HG03060 (cell line): ENCODE measurements around the gene CPEB2.

Experiments
- ATAC-seq: cut with Tn5 transposase; IDR thresholded peaks from one replicate; pipeline ENCODE4 v1.9.1; 2021; ENCODE audit warnings: low read depth, moderate number of reproducible peaks; ENCODE audit not compliant: unreplicated experiment

The CPEB2 gene

DNA sequence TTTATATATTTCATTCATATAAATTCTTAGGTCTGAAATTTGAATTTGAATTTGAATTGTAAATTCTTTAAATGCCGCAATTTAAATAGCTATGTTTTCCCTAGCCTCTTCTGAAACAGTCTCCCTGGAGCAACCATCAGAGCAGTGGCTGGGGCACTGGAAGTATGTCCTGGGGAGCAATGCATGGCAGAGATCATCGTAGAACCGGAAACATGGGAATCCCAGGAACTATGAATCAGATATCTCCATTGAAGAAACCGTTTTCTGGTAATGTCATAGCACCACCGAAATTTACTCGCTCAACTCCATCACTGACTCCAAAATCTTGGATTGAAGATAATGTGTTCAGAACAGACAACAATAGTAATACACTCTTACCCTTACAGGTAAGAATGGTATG is 4.9 kb downstream of the CPEB2 start:
- ATAC-seq = no peak

DNA sequence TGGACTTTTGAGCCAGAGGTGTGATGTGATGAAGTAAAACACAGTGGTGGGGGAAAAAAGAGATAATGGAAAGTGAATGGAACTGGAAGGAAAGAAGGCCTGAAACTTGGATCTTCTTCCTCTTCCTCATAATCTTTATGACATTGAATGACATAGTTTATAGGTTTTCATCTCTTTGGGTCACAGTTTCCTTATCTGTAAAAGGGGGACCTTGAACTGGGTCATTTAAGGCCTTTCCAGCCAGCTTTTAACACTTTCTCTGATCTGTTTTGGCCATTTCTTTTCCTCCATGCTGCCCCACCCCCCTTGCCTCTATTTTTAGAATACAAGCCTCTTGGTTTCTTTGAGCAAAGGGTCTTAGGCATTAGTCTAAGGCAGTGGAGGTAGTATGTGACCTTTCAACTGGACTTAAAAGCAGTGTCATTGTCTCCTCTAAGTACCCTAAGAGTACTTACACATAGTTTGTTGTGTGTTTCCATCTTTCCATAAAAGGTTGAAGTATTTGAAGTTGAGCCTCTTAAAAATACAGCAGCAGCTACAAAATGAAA is 7.8 kb downstream of the CPEB2 start:
- ATAC-seq = no peak

DNA sequence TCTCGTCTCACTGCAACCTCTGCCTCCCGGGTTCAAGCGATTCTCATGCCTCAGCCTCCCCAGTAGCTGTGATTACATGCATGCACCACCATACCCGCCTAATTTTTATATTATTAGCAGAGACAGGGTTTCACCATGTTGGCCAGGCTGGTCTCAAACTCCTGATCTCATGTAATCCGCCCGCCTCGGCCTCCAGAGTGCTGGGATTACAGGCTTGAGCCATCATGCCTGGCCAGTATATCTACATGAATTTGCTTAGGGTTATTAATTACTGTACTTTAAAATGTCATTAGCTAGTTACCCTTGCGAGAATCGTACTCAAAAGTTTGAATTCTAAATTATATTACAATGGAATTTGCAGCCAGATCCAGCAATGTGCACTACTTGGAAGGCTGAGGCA is 8.9 kb downstream of the CPEB2 start:
- ATAC-seq = no peak

DNA sequence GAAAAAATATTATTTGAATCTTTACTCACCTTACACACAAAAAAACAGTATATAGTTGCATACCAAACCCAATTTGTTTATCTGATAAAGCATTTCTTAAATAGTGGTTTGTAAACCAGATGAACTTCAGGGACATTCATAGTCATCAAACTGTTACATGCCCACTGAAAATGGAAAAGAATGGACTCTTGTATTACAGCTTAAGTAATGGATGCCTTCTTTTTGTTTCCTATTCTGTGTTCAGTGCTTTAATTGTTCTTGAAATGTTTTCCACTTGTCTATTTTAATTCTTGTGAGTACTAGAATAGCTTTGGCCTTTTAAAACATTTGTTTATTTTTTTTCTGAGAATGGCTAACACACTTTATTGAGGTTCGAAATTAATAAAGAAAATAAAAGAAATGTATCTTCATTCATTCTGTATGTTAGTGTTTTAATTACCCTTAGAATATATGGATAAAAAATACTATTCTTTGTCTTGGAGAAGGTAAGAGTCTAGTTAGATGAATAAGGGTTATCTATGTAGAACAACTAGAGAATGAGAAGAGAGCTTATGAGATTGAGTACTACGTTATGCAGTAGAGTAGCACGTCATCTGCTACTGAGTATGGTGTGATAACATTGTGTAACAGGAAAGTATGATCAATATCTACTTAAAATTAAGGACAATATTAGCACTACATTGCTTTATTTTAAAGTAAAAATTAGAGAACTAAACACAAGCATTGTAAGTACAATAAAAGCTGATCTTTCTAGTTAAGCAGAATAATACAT is 9.9 kb downstream of the CPEB2 start:
- ATAC-seq = no peak

DNA sequence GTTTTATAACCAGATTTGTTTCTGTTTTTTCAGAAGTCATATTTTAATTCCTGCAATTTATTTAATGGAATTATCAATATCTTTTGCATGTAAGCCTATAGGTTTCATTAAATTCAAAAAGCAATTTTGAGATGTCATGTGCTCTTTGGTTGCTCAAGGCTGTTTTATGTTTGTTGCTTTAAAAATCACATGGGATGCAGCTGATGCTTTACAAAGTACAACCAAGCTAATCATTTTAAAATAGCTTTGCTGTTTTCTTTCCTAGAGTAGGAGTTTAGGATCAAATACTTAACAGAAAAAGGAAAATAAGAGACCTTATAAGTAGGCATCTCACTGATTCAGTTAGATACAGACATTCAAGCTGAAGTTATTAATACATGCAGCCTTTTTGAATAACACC is 11.3 kb downstream of the CPEB2 start:
- no peak for ATAC-seq

DNA sequence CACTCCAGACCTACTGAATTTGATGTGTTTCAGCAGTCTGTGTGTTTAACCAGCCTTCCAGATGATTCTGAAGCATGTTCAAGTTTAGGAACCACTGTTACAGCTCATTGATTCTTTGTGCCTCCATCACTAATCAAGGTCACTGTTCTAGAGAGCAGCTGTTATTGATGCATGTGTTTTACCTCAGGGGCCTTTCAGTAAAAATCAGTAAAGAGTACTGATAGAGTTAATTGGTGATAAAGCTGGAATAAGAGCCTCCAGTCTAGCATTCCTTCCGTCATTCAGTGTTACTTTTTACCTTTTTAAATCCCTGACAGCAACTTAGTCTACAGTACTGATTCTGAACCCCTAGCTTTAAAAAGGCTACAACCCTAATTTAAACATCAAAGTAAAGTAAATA is 12.9 kb downstream of the CPEB2 start:
- ATAC-seq = no peak

DNA sequence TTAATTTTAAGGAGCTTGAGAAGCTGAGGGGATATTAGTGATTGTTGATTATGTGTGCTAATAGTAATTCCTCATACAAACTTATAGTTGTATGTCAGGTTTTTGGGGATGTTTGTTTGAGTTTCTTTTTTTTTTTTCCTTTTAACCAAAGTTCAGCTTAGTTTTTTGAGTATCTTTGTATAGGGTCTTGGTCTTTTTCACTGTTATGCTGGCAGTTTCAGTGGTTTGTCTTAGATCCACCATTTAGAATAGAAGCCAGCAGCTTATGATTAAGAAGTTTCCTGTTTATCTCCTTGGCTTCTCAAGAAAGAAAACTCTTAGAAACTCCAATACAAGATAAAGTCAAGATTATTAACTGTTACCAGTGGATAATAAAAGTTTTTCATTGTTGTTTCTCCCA is 16.1 kb downstream of the CPEB2 start:
- ATAC-seq = no peak

DNA sequence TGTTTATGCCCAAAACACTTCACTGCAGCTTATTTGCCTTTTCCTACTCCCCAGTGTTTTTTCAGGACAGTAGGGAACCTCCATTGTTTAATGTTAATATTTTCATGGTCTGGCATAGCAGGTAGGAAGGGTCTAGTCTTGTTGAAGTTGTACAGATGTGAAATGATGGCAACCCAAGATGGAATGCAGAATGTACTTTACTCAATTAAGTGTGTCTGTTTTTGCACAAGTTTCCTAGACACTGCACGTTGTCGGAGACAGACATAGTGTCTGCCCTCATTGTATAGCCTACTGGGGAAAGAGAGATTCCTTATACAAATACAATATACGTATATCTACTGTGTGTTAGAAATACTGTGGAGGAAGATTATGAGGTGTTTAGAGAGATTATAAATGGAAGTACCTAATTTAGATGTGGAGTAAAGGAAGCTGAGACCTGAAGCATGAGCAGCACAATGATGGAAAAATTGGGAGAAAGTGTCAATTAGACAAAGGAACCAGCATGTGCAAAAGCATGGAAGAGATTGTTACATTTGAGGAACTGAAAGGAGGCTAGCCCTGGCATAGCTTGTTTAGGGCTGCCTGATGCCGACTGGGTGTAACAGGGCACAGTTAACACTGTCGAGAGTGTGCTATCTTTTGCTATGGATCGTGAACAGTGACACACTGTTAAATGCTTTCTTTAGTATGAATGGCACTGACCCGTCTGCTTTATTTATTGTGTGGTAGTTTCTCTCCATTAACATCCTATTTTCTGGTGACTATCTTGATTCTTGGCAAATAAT is 18.4 kb downstream of the CPEB2 start:
- no peak for ATAC-seq

DNA sequence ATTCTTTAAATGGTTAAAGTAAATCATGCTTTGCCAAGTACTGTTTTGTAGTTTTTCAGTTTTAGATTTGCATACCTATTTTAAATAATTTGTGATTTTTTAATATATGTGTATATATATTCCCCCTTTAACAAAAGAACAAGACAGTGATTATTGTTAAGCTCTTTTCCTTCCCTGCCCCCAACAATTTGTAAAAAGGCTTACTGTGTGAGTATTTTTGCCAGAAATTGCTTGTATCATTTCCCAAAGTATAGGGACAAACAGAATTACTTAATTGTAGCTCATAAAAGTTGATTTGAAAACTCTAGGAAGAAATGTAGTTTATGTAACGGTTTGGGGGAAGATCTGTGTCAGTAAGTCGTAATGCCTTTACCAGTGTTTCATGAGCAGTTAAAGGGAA is 19.0 kb downstream of the CPEB2 start:
- no peak for ATAC-seq

DNA sequence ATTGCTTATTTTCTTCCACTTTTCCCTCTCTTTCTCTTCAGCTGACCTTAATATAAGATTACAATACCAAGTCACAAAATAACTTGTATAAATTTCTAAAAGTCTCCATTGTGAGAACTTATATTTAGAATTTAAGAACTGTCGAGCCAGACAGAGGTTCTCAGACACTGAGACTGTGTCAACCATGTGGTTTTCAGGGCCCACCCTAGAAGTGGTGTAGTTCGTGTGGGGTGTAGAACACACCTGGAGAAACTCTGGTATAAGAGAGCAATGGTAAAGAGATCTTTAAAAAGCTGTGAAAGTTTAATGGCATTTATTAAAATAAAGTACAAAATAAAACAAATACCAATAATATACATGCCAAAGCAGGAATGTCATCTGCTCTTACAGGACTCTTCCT is 19.7 kb downstream of the CPEB2 start:
- no peak for ATAC-seq

DNA sequence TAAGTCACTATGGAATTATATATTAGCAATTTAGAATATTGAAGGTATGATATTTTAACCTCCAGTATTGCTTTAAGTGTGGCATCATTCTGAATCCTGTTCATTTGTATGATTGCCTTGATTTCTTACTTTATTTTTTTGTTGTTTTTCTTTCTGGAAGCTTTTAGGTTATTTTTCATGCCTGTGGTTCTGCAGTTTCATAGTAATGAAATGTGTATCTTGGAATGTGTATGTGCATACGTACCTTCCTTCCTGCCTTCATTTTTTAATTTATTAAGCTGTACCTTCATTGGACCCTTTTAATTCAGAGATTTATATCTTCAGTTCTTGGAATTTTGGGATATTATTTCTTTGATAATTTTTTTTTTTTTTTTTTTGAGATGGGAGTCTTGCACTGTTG is 22.1 kb downstream of the CPEB2 start:
- no peak for ATAC-seq

DNA sequence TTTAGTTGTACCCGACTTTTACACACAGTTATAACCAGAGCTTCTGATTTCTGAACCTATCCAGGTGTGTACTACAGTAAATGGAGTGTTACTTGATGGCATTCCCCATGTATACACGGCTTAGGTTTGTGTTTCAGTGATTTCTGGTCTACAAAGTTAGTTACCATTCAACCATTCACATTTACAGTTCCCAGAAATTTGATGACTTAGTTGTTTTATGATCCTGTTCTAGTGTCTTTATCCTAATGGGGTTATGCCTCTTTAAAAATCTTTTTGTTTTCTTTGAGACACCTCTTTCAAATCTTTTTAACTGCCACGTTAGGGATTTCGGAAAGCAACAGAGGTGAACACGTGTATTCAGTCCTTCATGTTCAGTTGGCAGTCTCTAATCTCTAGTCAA is 23.4 kb downstream of the CPEB2 start:
- no peak for ATAC-seq

DNA sequence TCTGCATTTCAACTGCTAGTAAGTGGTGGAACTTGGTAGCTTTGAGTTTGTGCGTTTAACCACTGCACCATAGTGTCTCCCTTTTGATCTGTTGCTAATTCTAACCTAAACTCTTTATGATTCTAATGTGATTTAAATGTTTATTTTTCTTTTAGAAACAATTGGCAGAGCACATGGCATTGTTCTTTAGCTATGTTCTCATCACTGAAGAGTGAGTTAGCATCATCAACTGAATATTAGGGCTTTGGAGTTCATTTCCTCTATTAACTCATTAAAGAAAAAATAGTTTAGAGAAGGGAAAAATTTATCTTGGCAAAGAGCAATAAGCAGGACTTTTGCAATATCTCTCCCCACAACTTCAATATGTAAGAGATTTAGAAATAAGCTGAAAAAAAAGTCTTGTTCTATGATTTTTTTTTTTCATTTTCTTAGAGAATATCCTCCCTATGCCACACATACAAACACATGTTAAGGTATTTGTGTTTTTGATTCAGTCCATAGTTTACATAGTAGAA is 25.7 kb downstream of the CPEB2 start:
- ATAC-seq = no peak

DNA sequence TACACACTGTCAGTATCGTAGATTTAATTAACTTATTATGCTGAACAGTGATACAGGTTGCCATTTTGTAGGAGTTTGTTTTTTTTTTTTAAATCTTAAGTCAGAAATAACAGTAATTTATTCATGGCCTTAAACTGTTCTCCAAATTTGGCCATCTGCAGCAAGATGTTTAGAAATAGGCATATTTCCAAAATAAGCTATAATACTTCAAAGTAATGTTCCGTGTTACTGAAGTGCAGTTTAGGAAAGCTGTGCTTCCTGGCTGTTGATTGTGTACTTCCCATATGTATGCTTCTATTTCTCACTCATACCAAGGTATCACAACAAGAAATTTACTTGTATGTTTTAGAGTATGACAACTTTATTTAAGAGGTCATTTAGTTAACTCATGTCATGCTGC is 28.9 kb downstream of the CPEB2 start:
- ATAC-seq = no peak

DNA sequence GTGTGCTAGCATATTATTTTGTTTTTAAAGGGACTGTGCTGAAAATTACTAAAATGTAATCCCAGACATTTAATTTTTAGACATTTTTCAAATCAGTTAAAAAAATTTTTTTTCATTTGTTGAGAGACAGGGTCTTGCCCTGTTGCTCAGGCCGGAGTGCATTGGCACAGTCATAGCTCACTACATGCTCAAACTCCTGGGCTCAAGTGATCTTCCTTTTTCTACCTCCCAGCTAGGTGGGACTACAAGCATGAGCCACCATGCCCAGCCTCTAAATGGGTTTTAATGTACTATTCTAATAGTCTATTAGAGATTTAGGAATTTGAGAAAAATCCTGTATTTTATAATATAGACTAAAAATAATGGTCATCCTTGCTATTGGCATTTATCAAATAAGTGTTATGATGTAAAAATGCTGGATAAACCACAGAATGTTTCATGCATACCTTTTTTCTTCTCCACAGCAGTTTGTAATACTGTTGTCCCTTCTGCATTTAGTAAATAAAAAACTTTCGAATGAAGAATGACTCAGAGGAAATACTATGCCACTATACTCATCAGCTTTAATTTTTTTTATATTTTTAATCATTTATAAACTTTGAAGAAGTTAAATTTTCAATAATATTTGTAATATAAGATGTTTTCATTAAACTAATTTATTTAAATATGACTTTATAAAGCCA is 29.9 kb downstream of the CPEB2 start:
- ATAC-seq = no peak

DNA sequence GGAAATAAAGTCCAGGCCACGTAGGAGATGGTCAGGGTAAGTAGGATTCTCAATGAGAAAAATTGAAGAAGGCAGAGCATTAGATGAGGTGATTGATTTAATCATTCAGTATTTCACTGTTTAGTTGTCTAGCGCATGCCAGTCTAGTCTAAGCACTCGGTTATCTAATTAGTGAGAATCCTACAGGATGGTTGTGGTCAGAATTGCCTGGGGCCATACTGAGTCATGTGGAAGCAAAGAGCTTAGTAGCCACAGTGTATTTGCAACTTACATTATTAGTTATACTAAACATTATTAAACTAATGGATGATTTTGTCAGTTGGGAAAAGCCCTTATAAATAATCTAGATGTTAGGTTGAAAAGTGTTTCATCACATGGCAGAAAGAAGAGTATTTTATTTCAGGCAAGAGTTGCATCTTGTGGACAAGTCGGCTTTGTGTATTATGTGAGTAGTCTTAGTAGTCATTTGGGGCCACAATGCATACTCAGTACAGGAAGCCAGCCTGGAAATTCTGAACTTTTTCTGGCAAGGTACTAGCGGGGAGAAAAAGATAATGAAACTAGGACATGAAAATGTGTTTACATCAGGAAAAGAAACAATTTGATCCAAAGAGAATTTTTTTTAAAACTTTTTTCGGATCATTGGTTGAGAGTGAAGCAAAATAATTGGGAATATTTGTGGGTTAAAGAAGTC is 31.9 kb downstream of the CPEB2 start:
- no peak for ATAC-seq

DNA sequence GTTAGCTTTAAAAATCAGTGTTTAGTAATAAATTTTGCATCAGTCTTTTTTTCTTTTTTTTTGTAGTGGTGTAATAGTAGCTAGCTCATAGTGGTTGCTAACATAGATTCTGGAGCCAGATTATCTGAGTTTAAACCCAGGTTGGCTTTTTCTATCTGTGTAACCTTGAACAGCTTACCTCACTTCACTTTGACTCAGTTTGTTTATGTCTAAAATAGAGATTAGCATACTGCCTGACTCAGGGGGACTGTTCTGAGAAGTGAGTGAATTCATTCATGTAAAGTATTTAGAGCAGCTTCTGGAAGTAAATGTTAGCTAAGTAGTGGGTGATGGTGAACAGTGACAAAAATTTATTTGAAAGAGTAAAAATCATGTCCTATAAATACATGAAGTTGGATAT is 32.9 kb downstream of the CPEB2 start:
- ATAC-seq = no peak

DNA sequence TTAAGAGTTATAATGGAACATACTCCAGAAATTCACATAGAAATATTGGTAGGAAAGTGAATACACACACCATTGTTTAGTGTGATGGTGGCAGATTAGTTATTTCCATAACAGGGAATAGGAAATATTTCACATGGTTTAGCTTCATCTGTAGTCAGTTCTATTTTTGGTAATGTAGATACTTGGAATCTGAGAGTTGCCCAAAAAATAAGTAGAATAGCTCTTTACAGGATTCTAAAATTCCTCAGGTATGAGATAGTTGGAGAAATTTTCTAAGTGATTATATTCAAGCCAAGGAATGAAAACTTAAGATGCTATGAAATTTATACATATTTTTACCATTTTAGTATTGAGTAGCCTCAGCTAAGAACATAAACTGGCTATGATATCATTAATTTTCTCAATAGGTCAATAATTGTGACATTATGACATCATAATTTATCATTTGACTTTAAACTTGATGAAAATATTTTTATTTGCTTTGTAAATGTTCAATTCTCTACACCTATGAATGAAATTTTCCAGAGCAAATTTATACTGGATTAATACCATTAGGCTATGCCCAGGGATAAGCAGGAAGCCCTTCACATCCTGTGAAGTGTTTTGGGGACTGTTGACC is 35.8 kb downstream of the CPEB2 start:
- no peak for ATAC-seq

DNA sequence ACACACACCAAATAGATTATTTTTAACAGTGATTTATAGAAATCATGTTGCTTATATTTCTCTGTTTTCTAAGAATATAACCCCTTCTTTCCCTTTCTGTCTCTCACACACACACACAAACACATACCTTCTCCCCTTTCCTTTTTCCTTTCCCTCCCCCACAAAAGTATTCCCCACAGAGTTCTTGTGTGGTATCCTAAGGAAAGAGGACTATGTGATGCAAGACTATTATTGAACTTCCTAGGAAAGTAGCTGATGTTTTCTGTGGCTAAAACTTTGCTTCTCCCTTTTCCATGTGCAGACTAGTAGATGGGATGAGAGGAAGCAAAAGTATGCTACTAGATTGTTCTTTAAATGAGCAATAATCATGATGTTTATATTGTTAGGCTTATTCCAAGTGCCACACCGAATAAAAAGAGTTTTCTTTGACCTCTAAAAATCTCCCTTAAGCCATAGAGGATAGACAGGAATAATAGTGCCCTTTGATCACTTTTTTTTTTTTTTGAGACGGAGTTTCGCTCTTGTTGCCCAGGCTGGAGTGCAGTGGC is 38.7 kb downstream of the CPEB2 start:
- ATAC-seq = no peak
